Activated effector memory CD4-positive, alpha-beta T cell treated with anti-CD3 and anti-CD28 coated beads, Interleukin-2, amount 50 U/mL, for 16 hours (primary cell): ENCODE data around the gene S100PBP.
A peak's percentile ranks its signal among the peaks of the same experiment; 100 is the strongest.

ENCODE experiments used
- DNase-seq: peaks from one replicate; pipeline ENCODE4 v3.0.0-alpha.2; 2020

S100PBP gene

DNA sequence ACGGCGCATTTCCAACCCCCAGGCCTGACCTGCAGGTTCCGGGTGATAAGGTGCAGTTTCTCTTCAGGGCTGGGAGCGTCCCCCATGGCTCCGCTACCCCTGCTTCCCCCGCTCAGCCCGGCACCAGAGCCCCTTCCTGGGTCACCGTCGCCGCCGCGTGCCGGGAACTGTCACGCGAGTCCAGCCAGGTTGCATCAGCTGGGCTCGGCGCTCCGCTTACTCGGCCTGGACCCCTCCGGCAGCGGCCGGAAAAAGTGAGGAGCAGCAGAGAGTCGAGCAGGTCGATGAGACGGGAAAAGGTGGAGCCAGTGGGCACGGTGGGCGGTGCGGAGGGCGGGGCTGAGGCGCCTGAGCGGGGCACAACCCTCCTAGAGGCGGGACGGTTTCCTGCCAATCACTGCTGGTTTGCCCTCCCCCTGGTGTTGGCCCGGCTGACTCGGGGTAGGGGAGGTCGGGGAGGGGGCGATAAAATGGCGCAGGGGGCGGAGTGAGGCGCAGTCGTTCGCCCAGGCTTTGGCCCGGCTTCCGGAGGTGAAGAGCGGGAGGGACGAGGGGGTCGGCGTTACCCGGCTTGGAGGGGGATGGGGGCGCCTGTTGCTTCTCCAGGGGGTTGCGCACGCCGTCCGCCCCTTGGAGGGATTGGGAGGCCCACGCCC is at the start of gene S100PBP, which contains the start of gene YARS1:
TSS of gene S100PBP (plus strand) at position 495 of the 656 bp plus-strand sequence. CDS start 8,447 bp downstream, outside the sequence.
TSS of gene YARS1 (minus strand) at position 200 of the 656 bp plus-strand sequence. CDS start at position 86, 114 bp downstream.
- DNase-seq, result peak; percentile 100

DNA sequence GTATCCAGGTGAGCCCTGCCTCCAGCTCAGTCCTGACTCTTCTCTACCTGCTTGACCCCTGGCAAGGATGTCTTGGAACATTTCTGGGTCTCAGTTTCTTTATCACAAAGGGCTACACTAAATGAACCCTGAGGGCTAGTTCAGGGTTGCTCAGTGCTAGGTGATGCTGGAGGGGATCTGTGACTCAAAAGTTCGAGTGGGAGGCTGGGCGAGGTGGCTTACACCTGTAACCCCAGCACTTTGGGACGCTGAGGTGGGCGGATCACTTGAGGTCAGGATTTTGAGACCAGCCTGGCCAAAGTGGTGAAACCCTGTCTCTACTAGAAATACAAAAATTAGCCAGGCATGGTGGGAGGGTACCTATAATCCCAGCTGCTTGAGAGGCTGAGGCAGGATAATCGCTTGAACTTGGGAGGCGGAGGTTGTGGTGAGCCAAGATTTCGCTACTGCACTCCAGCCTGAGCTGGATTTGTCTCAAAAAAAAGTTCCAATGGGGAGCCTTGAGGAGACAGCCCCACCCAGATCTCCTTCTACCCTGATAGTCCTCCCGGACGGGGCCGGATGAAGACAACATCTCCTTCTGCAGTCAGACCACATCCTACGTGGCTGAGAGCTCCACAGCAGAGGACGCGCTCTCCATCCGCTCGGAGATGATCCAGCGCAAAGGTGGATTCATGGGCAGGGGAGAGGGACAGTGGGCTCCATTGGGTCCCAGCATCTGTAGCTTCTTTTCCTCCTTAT is 49.2 kb upstream of the S100PBP start:
- DNase-seq, result no peak

DNA sequence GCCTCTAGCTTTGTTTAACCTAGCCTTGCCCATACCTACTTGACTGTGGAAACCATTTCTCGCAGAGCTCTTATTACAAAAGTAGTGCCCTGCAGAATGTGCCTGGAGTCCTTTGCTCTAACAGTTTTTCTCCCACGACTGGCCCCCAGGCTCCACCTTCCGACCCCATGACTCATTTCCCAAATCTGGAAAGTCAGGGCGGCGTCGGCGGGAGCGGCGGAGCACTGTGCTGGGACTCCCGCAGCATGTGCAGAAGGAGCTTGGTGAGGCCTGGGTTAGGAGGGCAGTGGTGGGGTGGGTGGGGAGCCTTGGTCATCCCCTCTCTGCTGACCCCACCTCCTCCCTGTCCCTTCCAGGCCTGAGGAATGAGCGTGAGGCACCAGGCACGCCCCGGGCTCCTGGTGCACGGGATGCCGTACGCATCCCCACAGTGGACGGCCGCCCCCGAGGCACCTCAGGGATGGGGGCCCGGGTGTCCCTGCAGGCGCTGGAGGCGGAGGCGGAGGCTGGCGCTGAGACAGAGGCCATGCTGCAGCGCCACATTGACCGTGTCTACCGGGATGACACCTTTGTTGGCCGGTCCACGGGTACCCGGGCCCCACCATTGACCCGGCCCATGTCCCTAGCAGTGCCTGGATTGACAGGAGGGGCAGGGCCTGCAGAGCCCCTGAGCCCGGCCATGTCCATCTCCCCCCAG is 47.8 kb upstream of the S100PBP start:
- DNase-seq, result no peak

DNA sequence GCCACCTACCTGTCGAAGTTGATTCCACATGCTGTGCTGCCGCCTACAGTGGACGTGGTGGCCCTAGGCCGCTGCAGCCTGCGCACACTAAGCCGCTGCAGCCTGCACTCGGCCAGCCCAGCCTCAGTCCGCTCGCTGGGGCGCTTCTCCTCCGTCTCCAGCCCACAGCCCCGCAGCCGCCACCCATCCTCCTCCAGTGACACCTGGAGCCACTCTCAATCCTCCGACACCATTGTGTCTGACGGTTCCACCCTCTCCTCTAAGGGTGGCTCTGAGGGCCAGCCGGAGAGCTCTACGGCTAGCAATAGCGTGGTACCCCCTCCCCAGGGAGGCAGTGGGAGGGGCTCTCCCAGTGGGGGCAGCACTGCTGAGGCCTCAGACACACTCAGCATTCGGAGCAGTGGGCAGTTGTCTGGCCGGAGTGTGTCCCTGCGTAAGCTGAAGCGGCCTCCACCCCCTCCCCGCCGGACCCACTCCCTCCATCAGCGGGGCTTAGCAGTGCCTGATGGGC is 47.2 kb upstream of the S100PBP start:
- DNase-seq, result no peak

DNA sequence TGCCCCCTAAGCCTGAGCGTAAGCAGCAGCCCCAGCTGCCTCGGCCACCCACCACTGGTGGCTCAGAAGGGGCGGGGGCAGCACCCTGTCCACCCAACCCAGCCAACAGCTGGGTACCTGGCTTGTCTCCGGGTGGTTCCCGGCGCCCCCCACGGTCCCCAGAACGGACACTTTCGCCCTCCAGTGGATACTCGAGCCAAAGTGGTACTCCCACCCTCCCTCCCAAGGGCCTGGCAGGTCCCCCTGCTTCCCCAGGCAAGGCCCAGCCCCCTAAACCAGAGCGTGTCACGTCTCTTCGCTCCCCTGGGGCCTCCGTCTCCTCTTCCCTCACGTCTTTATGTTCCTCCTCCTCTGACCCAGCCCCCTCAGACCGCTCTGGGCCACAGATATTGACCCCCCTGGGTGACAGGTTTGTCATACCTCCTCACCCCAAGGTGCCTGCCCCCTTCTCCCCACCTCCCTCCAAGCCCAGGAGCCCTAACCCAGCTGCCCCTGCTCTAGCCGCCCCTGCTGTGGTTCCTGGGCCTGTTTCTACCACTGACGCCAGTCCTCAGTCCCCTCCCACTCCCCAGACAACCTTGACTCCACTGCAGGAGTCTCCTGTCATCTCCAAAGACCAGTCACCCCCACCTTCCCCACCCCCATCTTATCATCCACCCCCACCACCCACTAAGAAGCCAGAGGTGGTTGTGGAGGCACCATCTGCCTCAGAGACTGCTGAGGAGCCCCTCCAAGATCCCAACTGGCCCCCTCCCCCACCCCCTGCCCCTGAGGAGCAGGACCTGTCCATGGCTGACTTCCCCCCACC is 46.5 kb upstream of the S100PBP start:
- no peak for DNase-seq

DNA sequence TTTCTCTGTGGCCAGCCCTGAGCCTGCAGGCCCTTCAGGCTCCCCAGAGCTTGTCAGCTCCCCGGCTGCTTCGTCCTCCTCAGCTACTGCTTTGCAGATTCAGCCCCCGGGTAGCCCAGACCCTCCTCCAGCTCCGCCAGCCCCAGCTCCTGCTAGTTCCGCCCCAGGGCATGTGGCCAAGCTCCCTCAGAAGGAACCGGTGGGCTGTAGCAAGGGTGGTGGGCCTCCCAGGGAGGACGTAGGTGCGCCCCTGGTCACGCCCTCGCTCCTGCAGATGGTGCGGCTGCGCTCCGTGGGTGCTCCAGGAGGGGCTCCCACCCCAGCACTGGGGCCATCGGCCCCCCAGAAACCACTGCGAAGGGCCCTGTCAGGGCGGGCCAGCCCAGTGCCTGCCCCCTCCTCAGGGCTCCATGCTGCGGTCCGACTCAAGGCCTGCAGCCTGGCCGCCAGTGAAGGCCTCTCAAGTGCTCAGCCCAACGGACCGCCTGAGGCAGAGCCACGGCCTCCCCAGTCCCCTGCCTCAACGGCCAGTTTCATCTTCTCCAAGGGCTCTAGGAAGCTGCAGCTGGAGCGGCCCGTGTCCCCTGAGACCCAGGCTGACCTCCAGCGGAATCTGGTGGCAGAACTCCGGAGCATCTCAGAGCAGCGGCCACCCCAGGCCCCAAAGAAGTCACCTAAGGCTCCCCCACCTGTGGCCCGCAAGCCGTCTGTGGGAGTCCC is 45.7 kb upstream of the S100PBP start:
- no peak for DNase-seq

DNA sequence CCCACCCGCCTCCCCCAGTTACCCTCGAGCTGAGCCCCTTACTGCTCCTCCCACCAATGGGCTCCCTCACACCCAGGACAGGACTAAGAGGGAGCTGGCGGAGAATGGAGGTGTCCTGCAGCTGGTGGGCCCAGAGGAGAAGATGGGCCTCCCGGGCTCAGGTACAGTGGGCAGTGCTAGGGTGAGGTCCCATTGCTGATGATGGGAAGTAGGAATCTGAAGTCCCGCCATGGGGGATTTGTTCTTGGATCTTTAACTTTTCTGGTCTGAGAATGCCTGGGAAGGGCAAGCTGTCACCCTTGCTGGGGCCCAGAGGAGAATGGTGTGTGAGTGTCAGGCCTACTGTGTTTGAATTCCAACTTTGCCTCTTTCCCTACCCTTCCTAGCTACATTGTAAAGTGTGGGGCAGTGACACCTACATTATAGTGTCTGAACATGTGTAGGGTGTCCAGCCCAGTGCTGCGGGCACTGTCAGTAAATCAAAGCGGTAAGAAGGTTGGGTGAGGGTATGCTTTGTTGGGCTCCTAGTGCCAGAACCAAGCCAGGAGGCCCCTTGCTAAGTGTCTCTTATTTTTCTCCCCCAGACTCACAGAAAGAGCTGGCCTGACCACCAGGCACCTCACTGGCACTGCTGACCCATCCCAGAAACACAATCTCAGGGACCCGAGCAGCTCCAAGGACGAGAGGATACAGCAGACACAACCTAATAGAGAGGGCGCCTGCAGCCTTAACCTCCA is 45.0 kb upstream of the S100PBP start:
- DNase-seq, result no peak

DNA sequence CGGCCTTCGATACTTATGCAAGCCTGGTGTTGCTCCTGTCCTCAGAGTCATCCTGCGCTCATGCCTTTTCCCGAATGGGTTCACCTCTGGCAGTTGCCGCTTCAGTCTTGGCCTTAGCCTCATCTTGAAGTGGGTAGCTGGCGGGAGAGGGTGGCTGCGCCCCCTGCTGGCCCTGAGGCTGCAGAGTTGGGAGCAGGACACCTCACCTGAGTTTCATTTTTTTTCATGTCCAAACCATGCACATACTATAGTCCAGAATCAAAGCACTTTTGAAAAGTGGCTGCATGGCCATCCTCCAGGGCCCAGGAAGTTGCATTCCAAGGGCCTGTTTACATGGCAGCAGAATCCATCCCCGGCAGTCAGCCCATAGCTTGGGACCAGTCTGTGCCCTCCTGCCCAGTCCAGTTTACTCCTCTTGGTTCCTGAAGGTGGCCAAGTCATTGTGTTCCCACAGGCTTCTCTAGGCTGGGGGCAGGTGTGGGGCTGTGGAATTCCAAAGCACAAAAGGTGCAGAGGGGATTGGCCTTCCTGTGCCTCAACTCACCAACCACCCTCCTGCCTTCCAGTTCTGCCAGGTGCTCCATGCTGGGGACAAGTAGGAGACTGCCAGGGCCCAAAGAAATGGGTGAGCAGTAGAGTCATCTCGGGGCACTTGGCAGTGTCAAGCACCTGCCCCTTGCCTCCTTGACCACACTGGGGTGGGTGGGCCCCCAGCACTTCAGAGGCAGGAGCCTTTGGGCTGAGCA is 44.3 kb upstream of the S100PBP start:
- DNase-seq, result peak; percentile 91

DNA sequence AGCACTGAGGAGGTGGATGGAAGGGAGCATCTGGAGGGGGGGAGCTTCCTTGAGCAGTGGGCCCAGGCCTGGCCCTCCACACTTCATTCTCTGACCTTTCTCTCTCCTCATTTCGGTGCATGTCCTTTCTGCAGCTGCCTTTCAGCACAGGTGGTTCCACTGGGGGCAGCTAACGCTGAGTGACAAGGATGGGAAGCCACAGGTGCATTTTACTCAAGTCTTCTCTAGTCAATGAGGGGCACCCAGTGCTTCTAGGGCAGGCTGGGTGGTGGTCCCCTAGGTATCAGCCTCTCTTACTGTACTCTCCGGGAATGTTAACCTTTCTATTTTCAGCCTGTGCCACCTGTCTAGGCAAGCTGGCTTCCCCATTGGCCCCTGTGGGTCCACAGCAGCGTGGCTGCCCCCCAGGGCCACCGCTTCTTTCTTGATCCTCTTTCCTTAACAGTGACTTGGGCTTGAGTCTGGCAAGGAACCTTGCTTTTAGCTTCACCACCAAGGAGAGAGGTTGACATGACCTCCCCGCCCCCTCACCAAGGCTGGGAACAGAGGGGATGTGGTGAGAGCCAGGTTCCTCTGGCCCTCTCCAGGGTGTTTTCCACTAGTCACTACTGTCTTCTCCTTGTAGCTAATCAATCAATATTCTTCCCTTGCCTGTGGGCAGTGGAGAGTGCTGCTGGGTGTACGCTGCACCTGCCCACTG is 43.5 kb upstream of the S100PBP start:
- DNase-seq, result no peak

DNA sequence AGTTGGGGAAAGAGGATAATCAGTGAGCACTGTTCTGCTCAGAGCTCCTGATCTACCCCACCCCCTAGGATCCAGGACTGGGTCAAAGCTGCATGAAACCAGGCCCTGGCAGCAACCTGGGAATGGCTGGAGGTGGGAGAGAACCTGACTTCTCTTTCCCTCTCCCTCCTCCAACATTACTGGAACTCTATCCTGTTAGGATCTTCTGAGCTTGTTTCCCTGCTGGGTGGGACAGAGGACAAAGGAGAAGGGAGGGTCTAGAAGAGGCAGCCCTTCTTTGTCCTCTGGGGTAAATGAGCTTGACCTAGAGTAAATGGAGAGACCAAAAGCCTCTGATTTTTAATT is 43.0 kb upstream of the S100PBP start:
- no peak for DNase-seq

DNA sequence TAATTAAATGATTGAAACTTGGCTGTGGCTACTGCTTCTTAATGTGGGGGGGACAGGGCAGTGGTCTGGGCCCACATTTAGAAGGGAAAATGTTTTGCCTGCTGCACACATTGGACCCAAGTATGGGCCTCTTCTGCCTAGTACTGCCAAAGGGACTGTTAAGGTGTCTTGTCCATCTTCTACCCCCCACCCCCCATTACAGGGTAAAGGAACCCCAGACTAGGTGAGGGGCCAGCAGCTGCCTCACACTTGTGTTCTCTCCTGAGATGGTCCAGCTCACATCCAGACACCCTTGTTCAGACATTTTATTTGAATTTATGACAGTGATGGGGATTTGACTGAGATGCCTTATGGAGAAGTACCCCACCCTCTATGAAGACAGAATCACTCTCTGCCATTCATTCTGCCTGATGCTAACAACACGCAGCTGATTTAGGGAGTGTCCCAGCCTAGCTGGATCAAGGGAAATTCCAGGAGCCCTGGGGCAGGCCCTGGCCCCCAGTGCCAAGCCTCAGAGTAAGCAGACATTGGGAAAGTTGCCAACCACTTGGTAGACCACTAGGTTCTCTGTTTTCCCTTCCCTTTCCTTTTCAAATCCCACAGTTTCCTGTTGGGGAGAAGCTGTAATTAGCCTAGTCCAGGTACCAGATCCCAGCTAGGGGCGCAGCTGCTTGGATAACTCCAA is 42.4 kb upstream of the S100PBP start:
- no peak for DNase-seq

DNA sequence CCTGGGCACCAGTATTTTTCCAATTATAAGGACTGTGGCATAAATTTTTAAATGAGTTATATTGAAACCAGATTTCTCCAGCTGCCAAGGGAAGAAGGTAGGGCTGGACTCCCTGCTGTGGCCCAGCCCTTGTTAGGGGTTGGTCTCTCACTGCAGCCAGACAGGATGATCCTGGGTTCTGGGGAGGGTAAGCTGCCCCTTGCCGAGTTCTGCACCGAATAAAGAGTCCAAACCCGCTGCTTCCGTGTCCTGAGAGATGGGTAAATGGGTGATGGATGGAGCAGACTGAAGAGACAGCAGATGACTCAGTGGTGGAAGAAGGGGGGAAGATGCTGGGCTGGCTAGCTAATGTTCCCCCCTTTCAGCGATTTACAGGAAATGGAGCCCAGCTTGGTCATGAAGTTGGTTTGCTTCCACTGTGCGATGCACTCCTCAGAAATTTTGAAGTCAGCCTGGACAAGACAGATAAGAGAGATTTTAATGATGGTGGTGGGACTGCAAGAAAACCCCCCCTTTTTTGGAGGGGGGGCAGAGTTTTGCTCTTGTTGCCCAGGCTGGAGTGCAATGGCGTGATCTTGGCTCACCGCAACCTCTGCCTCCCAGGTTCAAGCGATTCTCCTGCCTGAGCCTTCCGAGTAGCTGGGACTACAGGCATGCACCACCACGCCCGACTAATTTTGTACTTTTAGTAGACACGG is 41.7 kb upstream of the S100PBP start:
- no peak for DNase-seq

DNA sequence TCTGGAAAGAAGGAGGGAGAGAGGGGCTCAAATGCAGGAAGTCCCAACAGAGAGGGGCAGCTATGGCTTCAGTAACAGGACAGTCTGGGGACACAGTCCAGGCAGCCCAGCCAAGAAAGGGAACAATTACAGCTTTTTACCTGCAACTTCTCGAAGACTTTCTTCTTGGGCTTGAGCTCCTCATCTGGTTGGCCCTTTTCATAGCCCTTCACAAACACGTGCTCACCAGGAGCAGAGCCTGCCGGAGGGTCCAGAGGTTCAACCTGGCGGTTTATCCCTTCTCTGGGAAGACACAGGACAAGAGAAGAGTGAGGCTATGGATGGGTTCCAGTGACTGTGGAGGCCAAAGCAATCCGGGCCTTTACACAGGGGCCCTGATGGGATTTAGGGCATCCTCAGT is 38.2 kb upstream of the S100PBP start:
- DNase-seq, result no peak

DNA sequence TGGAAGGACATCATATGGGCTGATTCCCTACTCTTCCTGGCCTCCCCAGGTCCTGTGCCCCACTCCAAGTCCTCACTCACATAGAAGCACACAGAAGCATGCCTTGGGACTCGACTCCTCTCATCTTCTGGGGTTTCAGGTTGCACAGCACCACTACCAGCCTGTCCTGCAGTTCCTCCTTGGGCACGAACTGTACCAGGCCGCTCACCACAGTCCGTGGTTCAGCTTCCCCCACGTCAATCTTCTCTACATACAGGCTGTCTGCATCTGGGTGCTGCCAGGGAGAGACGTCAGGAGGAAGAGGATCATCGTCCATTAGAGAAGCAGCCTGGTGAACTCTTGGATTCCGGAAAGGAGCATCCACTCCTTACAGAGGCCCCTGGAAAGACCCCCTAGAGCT is 37.4 kb upstream of the S100PBP start:
- DNase-seq, result no peak

DNA sequence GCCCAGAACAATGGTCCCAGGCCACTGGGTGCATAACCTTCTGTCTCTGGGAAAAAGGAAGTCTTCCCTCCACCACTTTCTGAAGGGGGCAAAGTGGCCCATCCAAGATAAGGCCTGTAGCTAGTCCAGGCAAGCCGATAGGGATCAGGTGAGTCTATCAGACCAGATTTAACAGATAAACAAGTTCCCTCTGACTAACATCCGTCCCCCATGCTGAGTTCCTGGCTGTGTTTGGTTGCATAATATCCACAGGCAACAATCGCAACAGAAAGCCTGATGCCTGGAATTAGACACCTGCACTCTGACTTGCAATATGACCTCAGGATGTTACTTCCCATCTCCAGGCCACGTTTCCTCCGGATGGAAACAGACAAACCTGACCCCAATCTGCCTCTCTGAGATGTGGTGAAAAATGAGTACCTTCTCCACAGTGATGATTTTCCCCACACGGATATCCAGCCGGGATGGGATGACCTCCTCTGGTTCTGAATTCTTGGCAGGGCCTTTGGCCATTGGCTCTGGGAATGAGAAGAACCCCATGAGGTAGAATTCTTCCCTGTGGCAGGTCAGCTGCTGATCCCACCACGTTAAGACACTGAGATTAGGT is 36.7 kb upstream of the S100PBP start:
- DNase-seq, result no peak

DNA sequence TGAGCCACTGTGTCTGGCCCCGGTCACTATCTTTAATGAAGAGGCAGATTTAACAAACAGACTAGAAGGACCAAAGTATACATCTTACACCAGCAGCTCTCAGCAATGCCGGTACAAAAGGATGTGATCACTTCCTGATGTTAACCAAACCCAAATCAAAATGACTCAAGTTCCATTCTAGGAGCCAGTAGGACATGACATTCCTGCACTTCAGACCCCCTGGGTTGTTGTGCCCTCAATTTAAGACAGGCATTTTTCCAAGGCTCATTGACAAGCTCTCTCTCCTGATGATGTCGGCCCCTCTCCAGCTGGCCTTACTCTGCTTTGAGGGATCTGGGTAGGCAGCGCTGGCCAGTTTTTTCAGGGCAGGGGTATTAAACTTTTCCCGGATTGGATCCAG is 35.4 kb upstream of the S100PBP start:
- no peak for DNase-seq

DNA sequence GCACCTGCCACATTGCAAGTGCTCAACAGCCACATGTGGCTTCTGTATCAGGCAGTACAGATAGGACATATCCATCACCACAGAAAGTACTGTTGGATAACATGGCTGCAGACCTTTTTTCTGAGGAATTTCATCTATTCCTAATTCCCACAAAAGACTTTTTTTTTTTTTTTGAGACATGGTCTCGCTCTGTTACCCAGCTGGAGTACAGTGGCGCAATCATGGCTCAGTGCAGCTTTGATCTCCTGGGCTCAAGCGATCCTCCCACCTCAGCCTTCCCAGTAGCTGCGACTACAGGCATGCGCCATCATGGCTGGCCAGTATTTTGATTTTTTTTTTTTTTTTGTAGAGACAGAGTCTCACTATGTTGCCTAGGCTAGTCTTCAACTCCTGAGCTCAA is 33.6 kb upstream of the S100PBP start:
- DNase-seq, result no peak

DNA sequence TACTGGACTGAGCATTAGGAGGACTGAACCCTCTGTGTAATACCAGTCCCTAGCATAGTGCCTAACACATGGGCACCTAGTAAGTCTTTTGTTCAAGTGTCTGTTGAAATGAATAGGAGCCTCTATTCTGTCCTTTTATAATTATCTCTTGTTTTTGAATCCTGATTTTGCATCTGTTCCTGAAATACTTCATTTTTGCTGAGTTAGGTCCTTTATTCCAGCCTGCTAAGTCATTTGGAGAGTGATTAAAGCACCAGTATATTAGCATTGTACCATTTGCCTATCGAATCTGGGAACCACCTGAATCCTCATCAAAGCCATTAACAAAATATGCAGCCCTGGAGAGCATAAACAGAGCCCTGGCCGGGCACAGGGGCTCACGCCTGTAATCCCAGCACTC is 32.6 kb upstream of the S100PBP start:
- DNase-seq, result no peak
